HCT116 (cell line): Measurements from ENCODE around the gene LIN54. TPM values are rescaled to one million over a fixed set of nuclear protein-coding genes. Genes with fewer than 3 reads are reported as not detected.

Source experiments
- ATAC-seq: fragments of 200-7000 bp; cut with Tn5 transposase; 2 replicates; pipeline ENCODE4 v1.9.1; 2020; ENCODE audit warnings: mild to moderate bottlenecking, moderate library complexity
- BruUV-seq: library from RNA; stranded (reverse); fragments of 400-500 nt; replicated peaks from 2 replicates; lab custom pipeline; 2021; lab: Mats Ljungman, UMichigan
- CTCF ChIA-PET: fragments of 300-600 bp; sonication (Branson Sonifier 250); formaldehyde crosslinking; loops from one replicate; lab custom pipeline; 2021; ENCODE audit warnings: antibody characterized with exemption; lab: Charles Lee
- POLR2A ChIA-PET: fragments of 300-600, 350-600 bp; sonication (Branson Sonifier 250); formaldehyde crosslinking; loops from one replicate; lab custom pipeline; 2021; ENCODE audit warnings: antibody characterized with exemption; lab: Charles Lee
- RAD21 ChIA-PET, 2 experiments: fragments of 300-600 bp; sonication (Branson Sonifier 250); formaldehyde crosslinking; loops; one replicate each; lab custom pipeline; 2023; ENCODE audit warnings: low total read pairs in 2 of 2; ENCODE audit not compliant: uncharacterized antibody in 2 of 2, unreplicated experiment in 2 of 2, low non-redundant PET in 1 of 2; lab: Charles Lee
- DNase-seq: peaks from one replicate; pipeline ENCODE4 v3.0.0-alpha.2; 2010; ENCODE audit warnings: low read depth, low spot score
- H2AFZ ChIP-seq: fragments of 200-600 bp; shearing (Covaris generic), sonication (generic); 2 replicates; pipeline ENCODE4 v1.6.1; 2017; ENCODE audit warnings: low read depth, mixed run types, mixed read lengths, antibody characterized with exemption, low read length; ENCODE audit not compliant: poor library complexity, severe bottlenecking
- H3K27ac ChIP-seq: 2 replicates; pipeline ENCODE4 v1.5.1; 2012; ENCODE audit warnings: low read depth, low read length
- H3K27me3 ChIP-seq: fragments of 200-600 bp; sonication (generic); 2 replicates; pipeline ENCODE4 v1.6.1; 2016; ENCODE audit warnings: mixed run types, low read length, mixed read lengths; ENCODE audit not compliant: insufficient read depth
- H3K36me3 ChIP-seq, 2 experiments: fragments of 200-500 bp in 1 of 2; fragments of 200-600 bp in 1 of 2; sonication (Bioruptor generic) in 1 of 2; sonication (generic) in 1 of 2; 2 replicates each; pipeline versions ENCODE4 v1.5.1 to v1.6.1; 2014 to 2016; ENCODE audit warnings: low read length in 2 of 2, inconsistent platforms in 1 of 2, mixed read lengths in 1 of 2, mixed run types in 1 of 2; ENCODE audit not compliant: insufficient read depth in 2 of 2, control insufficient read depth in 1 of 2
- H3K4me1 ChIP-seq, 2 experiments: fragments of 200-600 bp in 1 of 2; sonication (generic) in 1 of 2; 2 replicates each; pipeline versions ENCODE4 v1.5.1 to v1.6.1; 2012 to 2017; ENCODE audit warnings: low read length in 2 of 2, inconsistent platforms in 1 of 2, mild to moderate bottlenecking in 1 of 2, mixed read lengths in 1 of 2, mixed run types in 1 of 2, moderate library complexity in 1 of 2; ENCODE audit not compliant: insufficient read depth in 2 of 2, control insufficient read depth in 1 of 2
- H3K4me2 ChIP-seq: fragments of 200-600 bp; sonication (generic); 2 replicates; pipeline ENCODE4 v1.6.1; 2017; ENCODE audit warnings: mixed run types, low read length, mixed read lengths
- H3K4me3 ChIP-seq, 2 experiments: fragments of 200-600 bp in 1 of 2; sonication (generic) in 1 of 2; replicated peaks in 1 of 2; 2 replicates each; pipeline ENCODE4 v1.5.1; 2011 to 2016; ENCODE audit warnings: low read length in 2 of 2, control low read depth in 1 of 2, low read depth in 1 of 2, mild to moderate bottlenecking in 1 of 2, mixed read lengths in 1 of 2, mixed run types in 1 of 2
- H3K79me2 ChIP-seq: fragments of 200-600 bp; sonication (generic); 2 replicates; pipeline ENCODE4 v1.6.1; 2017; ENCODE audit warnings: mild to moderate bottlenecking, mixed run types, low read length, moderate library complexity, mixed read lengths; ENCODE audit not compliant: insufficient read depth
- H3K9ac ChIP-seq: fragments of 200-600 bp; sonication (generic); 2 replicates; pipeline ENCODE4 v1.6.1; 2016; ENCODE audit warnings: low read length, mixed read lengths
- H3K9me2 ChIP-seq: fragments of 200-600 bp; sonication (generic), shearing (Covaris generic); 2 replicates; pipeline ENCODE4 v1.6.1; 2017; ENCODE audit warnings: mixed run types, mild to moderate bottlenecking, moderate library complexity; ENCODE audit not compliant: insufficient read depth
- H3K9me3 ChIP-seq, 2 experiments: fragments of 200-500 bp in 1 of 2; fragments of 200-600 bp in 1 of 2; sonication (Bioruptor generic) in 1 of 2; sonication (generic) in 1 of 2; 2 replicates each; pipeline ENCODE4 v1.6.1; 2014 to 2017; ENCODE audit warnings: low read length in 2 of 2, mixed read lengths in 2 of 2, inconsistent platforms in 1 of 2, low read depth in 1 of 2, mild to moderate bottlenecking in 1 of 2, mixed run types in 1 of 2, moderate library complexity in 1 of 2; ENCODE audit not compliant: control insufficient read depth in 1 of 2, insufficient read depth in 1 of 2
- H4K20me1 ChIP-seq: fragments of 200-600 bp; sonication (generic), shearing (Covaris generic); 2 replicates; pipeline ENCODE4 v1.6.1; 2017; ENCODE audit warnings: mixed run types, mild to moderate bottlenecking, moderate library complexity; ENCODE audit not compliant: insufficient read depth
- CEBPB ChIP-seq: IDR thresholded peaks from 2 replicates; pipeline ENCODE4 v1.6.1; 2012; ENCODE audit warnings: low read depth
- EZH2 ChIP-seq: fragments of 200-600 bp; sonication (generic); IDR thresholded peaks from 2 replicates; pipeline ENCODE4 v1.6.1; 2017; ENCODE audit warnings: antibody characterized with exemption, mixed run types
- EZH2phosphoT487 ChIP-seq: fragments of 200-600 bp; IDR thresholded peaks from 2 replicates; pipeline ENCODE4 v1.6.1; 2018; ENCODE audit warnings: antibody characterized with exemption, borderline replicate concordance
- FOSL1 ChIP-seq: IDR thresholded peaks from 2 replicates; pipeline ENCODE4 v1.6.1; 2012; ENCODE audit warnings: low read depth
- JUND ChIP-seq: IDR thresholded peaks from 2 replicates; pipeline ENCODE4 v1.6.1; 2012
- MAX ChIP-seq: IDR thresholded peaks from 2 replicates; pipeline ENCODE4 v1.6.1; 2012
- POLR2A ChIP-seq: IDR thresholded peaks from 2 replicates; pipeline ENCODE4 v1.7.0; 2011; ENCODE audit warnings: borderline replicate concordance; ENCODE audit not compliant: insufficient read depth, insufficient read length; ENCODE audit errors: extremely low read depth
- RAD21 ChIP-seq: IDR thresholded peaks from 2 replicates; pipeline ENCODE4 v1.6.1; 2012; ENCODE audit warnings: low read depth, mild to moderate bottlenecking
- REST ChIP-seq: IDR thresholded peaks from 2 replicates; pipeline ENCODE4 v1.6.1; 2012; ENCODE audit warnings: low read depth
- SIN3A ChIP-seq: IDR thresholded peaks from 2 replicates; pipeline ENCODE4 v1.6.1; 2012; ENCODE audit warnings: low read depth
- SP1 ChIP-seq: IDR thresholded peaks from 2 replicates; pipeline ENCODE4 v1.6.1; 2012; ENCODE audit warnings: low read depth
- SRF ChIP-seq: IDR thresholded peaks from 2 replicates; pipeline ENCODE4 v1.6.1; 2012; ENCODE audit warnings: low read depth
- TCF7L2 ChIP-seq: IDR thresholded peaks from 2 replicates; pipeline ENCODE4 v1.7.0; 2011; ENCODE audit warnings: borderline replicate concordance, inconsistent platforms; ENCODE audit not compliant: insufficient read depth, insufficient read length; ENCODE audit errors: extremely low read depth
- YY1 ChIP-seq: IDR thresholded peaks from 2 replicates; pipeline ENCODE4 v1.6.1; 2011; ENCODE audit warnings: low read length, low read depth, moderate library complexity, mild to moderate bottlenecking; ENCODE audit not compliant: insufficient replicate concordance; ENCODE audit errors: extremely low read depth
- ZFX ChIP-seq: fragments of 450-650 bp; IDR thresholded peaks from 2 replicates; pipeline ENCODE4 v1.6.1; 2017
- ZNF274 ChIP-seq: fragments of 200-500 bp; sonication (Bioruptor generic); IDR thresholded peaks from 2 replicates; pipeline ENCODE4 v1.6.1; 2014; ENCODE audit warnings: mild to moderate bottlenecking, low read depth, low read length, inconsistent platforms
- intact Hi-C: fragments of 100-400 bp; cut with micrococcal nuclease; formaldehyde crosslinking; loops from 2 replicates; pipeline ENCODE4 v1.10.0; 2022
- total RNA-seq: library from RNA; stranded (reverse); gene quantifications from one replicate; pipeline ENCODE4 v1.2.1, GENCODE V29; 2021; ENCODE audit not compliant: unreplicated experiment

Gene LIN54
- total RNA-seq, 1 experiment from 2014 or later = 15.6 TPM

GRCh38 chr4:82998898-82999297 lies 11.7 kb downstream of the LIN54 start:
- ChIA-PET CTCF (interaction anchor here (0.6 kb wide), 1 partner anchor 261 kb away, joined by 3 read pairs; no protein-coding TSS in a partner anchor), POLR2A (no interaction called here), RAD21 (no interaction called here)
- Histone ChIP-seq H3K4me1 (peaks cover 0 to 5% of the 10 kb centered on the region in 2 experiments; a peak in 1 of 4 replicates), H4K20me1 (no peaks in the 10 kb centered on the region), H3K9me2 (no peaks in the 10 kb centered on the region), H3K4me2 (no peak overlapping the region), H3K4me3 (no peak overlapping the region), H2AFZ (no peak overlapping the region), H3K79me2 (peaks cover 83% of the 10 kb centered on the region), H3K9me3 (no peaks in the 10 kb centered on the region), H3K9ac (no peak overlapping the region), H3K27me3 (no peaks in the 10 kb centered on the region), H3K36me3 (no peaks in the 10 kb centered on the region), H3K27ac (no peak overlapping the region)
- no peak for DNase-seq
- intact Hi-C loops = no loop called here
- ATAC-seq = no peak
- no TSS peak for BruUV-seq
- TF ChIP-seq RAD21 (no peak), SRF (no peak), ZNF274 (no peak), POLR2A (no peak), REST (no peak), SIN3A (no peak), EZH2 (no peak), FOSL1 (no peak), CEBPB (no peak), JUND (no peak), YY1 (no peak), MAX (no peak), EZH2phosphoT487 (no peak), SP1 (no peak), ZFX (no peak), TCF7L2 (no peak)
